ENCODE data around the gene MRGPRG.

DNA sequence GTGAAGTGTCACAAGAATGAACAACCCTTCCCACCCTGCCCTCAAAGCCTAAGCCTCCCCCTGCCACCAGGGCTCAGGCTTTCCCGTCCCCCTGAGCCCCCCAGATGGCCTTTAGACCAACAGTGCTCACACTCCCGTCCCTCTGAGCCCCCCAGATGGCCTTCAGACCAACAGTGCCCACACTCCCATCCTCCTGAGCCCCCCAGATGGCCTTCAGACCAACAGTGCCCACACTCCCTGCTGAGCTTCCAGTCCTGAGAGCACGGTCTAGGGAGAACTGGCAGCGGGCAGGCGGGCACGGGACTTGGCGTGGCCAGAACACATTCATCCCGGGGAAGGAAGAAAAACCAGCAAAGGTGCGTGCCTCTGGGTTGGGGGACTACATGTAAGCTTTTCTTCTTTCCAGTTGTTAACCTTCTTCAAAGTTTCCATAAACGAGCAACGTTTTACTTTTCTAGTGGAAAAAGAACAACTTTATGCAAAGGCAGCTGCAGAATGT is 2.5 kb downstream of the MRGPRG start:
- TF ChIP-seq, protein P1, sequence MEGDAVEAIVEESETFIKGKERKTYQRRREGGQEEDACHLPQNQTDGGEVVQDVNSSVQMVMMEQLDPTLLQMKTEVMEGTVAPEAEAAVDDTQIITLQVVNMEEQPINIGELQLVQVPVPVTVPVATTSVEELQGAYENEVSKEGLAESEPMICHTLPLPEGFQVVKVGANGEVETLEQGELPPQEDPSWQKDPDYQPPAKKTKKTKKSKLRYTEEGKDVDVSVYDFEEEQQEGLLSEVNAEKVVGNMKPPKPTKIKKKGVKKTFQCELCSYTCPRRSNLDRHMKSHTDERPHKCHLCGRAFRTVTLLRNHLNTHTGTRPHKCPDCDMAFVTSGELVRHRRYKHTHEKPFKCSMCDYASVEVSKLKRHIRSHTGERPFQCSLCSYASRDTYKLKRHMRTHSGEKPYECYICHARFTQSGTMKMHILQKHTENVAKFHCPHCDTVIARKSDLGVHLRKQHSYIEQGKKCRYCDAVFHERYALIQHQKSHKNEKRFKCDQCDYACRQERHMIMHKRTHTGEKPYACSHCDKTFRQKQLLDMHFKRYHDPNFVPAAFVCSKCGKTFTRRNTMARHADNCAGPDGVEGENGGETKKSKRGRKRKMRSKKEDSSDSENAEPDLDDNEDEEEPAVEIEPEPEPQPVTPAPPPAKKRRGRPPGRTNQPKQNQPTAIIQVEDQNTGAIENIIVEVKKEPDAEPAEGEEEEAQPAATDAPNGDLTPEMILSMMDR (conservative IDR thresholded peaks at IDR 0.05; ENCODE audit: low read length), result no peak
- TF ChIP-seq EZH2phosphoT487 (IDR thresholded peaks at IDR 0.05; ENCODE audit: borderline replicate concordance), result no peak

All from Loucy (cell line).